ENCODE measurements around the gene CCL5.
A peak's percentile ranks its signal among the peaks of the same experiment; 100 is the strongest.

Gene CCL5

DNA sequence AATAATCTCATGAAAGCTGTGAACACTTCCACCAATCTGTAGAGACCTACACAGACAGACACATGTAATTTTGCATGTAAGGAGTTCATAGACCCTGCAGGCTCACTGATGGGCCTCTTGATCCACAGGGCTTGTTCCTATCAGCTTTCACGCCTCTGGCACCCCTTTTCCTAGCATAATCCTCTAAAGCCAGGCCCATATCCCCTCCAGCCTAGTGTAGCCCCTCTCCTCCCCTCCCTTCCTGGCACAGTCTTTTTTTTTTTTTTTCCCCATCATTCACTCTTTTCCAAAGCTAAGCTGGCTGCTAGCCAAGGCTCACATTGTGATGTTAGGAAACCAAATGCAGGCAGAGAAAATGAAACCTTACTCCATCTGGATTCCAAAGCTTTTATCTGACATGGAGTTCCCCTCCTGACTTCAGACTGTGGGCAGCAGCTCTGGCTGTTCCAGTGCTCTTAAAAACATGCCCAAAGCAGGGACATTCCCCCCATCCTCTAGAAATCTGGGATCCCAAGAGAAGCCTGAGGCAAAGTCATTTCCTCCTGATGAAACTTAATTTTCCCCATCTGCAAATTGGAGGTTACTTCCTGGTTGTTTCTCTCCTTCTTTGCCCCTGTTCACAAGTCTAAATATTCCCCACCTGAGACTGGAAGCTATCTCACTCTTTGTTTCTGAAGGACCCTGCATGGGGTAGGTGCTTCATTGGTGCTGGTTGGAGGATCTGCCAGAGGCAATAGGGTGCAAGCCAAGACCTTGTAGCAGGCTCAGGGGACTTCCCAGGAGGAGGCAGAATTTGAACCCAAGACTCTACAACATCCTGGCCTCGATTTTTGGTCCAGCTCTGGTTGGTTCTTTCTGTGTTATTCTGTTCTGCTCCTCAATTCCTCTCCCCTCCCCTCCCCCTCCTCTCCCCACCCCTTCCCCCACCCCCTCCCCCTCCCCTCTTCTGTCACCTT is 9.9 kb upstream of the CCL5 start:
- TF ChIP-seq Cebpa-rat (IDR thresholded peaks at IDR 0.05) = no peak
- Histone ChIP-seq H3K9ac (no peak overlapping the region), H3K27ac (no peak overlapping the region), H3K27me3 (no peaks in the 10 kb centered on the region), H3K4me1 (peaks cover 9% of the 10 kb centered on the region; the same call in 1 of the 2 replicates), H3K4me2 (no peak overlapping the region), H4K20me1 (no peaks in the 10 kb centered on the region), H3K36me3 (no peaks in the 10 kb centered on the region), H3K9me3 (no peaks in the 10 kb centered on the region), H3K4me3 (no peak overlapping the region)

DNA sequence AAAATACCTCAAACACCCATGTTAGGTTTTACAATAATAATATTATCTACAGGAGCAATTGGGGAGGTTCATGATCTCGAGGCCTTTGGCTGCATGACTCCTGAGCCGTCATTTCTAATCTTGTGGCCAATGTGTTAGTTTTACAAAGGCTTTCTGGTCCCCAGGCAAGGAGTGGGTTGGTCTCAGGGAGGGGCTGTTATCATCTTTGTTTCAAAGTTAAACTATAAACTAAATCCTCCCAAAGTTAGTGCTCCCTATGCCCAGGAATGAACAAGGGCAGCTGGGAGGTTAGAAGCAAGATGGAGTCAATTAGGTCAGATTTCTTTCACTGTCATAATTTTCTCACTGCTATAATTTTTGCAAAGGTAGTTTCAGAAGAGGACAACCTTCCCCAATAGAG is 9.1 kb upstream of the CCL5 start:
- no peak overlapping the region for H3K27ac ChIP-seq

DNA sequence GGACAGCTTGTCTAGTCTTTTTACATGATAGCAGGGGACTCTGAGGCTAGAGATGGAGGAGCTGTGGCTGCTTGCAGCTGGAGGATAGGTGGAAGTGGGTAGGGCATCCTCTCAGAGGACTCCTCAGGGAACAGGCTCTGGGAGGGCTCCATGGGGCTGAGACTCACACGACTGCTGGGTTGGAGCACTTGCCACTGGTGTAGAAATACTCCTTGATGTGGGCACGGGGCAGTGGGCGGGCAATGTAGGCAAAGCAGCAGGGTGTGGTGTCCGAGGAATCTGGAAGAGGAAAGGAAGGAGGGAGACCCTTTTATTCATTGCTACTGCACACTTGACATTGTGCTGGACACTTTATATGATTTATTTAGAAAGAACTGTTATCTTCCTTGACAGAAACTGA is 1.8 kb downstream of the CCL5 start:
- H3K27me3 ChIP-seq = no peaks in the 10 kb centered on the region
- peak overlapping the region; percentile 50 for H3K4me2 ChIP-seq
- no peak overlapping the region for H3K4me3 ChIP-seq
- H3K36me3 ChIP-seq = no peaks in the 10 kb centered on the region
- H3K9ac ChIP-seq = no peak overlapping the region
- no peak overlapping the region for H3K27ac ChIP-seq
- peaks cover 64% of the 10 kb centered on the region for H3K4me1 ChIP-seq
- no peaks in the 10 kb centered on the region for H3K9me3 ChIP-seq
- no peak for TF ChIP-seq Cebpa-rat (IDR thresholded peaks at IDR 0.05)
- H4K20me1 ChIP-seq = no peaks in the 10 kb centered on the region

More for the DNA sequence above, 9.1 kb upstream of the CCL5 start:
- no peak overlapping the region for H3K4me2 ChIP-seq
- H3K4me1 ChIP-seq = peaks cover 9% of the 10 kb centered on the region; the same call in 1 of the 2 replicates
- no peak for TF ChIP-seq Cebpa-rat (IDR thresholded peaks at IDR 0.05)
- H3K27me3 ChIP-seq = no peaks in the 10 kb centered on the region
- H3K9ac ChIP-seq = no peak overlapping the region
- no peaks in the 10 kb centered on the region for H3K9me3 ChIP-seq
- no peaks in the 10 kb centered on the region for H4K20me1 ChIP-seq
- no peaks in the 10 kb centered on the region for H3K36me3 ChIP-seq
- H3K4me3 ChIP-seq = no peak overlapping the region

DNA sequence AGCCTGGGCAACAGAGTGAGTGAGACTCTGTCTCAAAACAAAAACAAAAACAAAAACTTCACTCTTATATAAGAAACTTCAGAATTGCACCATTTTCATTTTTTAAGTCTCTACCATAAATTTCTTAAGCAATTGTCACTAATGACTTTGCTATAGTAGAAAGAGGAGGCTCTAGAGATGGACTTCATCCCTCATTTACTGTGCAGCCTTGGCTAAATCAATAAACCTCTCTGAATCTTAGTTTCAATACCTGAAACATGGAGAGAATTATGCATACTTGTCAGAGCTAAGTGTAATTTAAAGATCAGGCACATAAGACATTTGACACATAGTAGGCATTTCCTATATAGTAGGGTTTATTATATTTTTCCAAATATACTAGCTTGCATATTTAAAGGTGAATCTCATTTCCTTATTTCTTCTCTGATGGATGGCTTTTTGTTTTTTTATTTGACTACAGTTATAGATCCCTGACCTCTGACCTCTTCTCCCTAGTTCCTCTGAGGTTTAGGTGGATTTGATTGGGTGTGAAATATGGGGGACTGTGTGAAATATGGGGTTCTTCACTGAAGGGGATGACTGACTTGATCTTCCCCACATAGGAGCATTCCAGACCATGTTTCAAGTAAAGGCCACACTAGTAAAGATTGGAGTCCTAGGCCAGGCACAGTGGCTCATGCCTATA is 2.7 kb downstream of the CCL5 start:
- Histone ChIP-seq H3K4me3 (no peak overlapping the region), H3K9ac (no peak overlapping the region), H3K36me3 (no peaks in the 10 kb centered on the region), H3K27ac (no peak overlapping the region), H3K9me3 (no peaks in the 10 kb centered on the region), H3K4me1 (peaks cover 70% of the 10 kb centered on the region), H3K27me3 (no peaks in the 10 kb centered on the region), H4K20me1 (no peaks in the 10 kb centered on the region), H3K4me2 (peak overlapping the region; percentile 50)
- TF ChIP-seq Cebpa-rat (IDR thresholded peaks at IDR 0.05) = no peak

DNA sequence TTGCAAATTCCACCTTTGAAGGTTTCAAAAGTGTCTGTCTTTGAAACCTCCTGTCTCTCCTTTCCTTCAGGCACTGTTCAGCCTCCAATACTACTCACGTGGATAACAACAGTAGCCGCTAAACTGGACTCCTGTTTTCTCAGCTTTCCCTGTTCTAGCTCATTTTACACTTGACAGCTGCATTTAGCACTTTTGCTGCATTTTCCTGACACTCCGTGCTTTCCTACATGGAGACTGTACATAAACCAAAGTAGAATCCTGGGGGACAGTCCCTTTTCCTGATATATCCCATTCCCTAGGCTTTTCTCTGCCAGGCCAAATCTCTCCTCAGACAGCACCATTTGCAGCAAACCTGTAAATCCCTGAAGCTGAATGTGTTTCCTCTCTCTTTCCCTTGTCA is 3.6 kb downstream of the CCL5 start:
- Histone ChIP-seq H3K36me3 (no peaks in the 10 kb centered on the region), H3K4me1 (peaks cover 79% of the 10 kb centered on the region), H3K9me3 (no peaks in the 10 kb centered on the region), H4K20me1 (no peaks in the 10 kb centered on the region), H3K4me3 (no peak overlapping the region), H3K9ac (no peak overlapping the region), H3K27me3 (no peaks in the 10 kb centered on the region), H3K4me2 (no peak overlapping the region), H3K27ac (no peak overlapping the region)
- no peak for TF ChIP-seq Cebpa-rat (IDR thresholded peaks at IDR 0.05)

DNA sequence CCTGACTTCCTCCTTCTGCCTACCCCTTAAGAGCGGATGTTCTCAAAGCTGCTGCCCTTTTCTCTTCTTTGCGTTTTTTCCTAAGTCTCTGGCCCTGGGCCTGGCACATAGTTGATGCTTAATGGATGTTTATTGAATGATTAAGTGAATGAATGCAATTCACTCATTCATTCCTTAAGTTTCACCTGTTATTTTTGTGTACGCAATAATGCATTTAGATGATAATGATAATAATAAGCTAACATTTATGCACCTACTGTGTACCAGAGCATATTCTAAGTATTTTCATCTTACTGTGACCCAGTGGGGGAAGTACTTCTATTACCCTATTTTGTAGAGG is 4.4 kb downstream of the CCL5 start:
- no peaks in the 10 kb centered on the region for H3K36me3 ChIP-seq
- H4K20me1 ChIP-seq = no peaks in the 10 kb centered on the region
- no peak overlapping the region for H3K9ac ChIP-seq
- TF ChIP-seq Cebpa-rat (IDR thresholded peaks at IDR 0.05) = no peak
- H3K27ac ChIP-seq = peak overlapping the region; percentile 56
- H3K4me1 ChIP-seq = peaks cover 81% of the 10 kb centered on the region
- no peak overlapping the region for H3K4me3 ChIP-seq
- no peaks in the 10 kb centered on the region for H3K27me3 ChIP-seq
- H3K9me3 ChIP-seq = no peaks in the 10 kb centered on the region
- peak overlapping the region; percentile 48 for H3K4me2 ChIP-seq

DNA sequence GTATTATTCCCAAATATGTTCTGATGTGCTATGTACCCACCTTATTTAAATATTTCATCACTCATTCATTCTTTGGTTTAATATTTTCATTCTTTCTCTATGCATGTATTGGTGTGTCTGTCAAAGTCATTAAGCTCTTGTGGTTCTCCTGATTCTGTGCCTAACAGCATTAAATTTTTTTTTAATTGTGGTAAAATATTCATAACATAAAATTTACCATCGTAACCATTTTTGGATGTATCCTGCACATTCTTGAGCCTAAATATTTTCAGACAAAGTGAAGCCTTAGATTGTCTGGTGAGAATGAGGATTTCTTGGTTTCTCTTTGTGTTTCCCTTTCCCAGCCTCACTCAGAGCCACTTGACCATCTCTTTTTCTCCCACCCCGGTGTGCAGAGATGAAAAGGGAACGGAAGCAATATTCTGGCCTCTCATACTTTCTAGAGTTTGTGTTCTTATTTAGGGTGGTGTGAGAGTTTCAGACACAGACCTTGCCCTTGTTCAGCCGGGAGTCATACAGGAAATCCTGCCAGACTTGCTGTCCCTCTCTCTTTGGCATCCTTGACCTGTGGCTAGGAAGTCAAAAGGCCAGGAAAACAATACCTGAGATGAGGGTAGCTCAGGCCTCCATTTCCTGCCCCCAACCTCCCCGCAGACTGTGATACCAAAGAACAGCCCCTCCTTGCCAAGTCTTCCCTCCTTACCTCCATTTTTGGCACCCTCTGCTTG is 4.9 kb downstream of the CCL5 start:
- Histone ChIP-seq H3K9me3 (no peaks in the 10 kb centered on the region), H3K27me3 (no peaks in the 10 kb centered on the region), H3K27ac (peak overlapping the region; percentile 56), H4K20me1 (no peaks in the 10 kb centered on the region), H3K4me2 (peak overlapping the region; percentile 48), H3K4me3 (no peak overlapping the region), H3K36me3 (no peaks in the 10 kb centered on the region), H3K9ac (no peak overlapping the region), H3K4me1 (peaks cover 77% of the 10 kb centered on the region)
- TF ChIP-seq Cebpa-rat (IDR thresholded peaks at IDR 0.05) = no peak

DNA sequence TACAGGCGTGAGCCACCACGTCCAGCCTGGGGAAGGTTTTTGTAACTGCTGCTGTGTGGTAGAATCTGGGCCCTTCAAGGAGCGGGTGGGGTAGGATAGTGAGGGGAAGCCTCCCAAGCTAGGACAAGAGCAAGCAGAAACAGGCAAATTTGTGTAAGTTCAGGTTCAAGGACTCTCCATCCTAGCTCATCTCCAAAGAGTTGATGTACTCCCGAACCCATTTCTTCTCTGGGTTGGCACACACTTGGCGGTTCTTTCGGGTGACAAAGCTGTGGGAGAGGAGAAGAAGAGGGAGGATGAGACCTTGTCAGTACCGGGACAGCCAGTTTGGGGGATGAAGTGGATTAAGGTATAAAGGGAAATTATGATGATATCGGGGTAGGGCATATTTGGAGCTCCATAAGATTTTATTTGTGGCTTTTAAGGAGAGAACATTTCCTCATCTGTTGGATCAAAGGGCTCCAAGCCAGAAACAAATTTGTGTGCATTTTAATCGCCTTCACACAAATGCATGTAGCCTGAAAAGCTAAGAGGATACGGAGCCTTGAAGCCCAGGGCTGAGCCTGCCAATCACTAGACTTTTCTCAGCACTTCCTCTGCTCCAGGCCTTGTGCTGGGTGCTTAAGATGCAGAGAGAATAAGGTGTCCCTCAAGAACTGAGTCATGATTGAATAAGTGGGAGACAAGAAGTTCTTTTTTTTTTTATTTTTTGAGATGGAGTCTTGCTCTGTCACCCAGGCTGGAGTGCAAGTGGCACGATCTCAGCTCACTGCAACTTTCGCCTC is 7.8 kb downstream of the CCL5 start:
- H3K4me2 ChIP-seq = peak overlapping the region; percentile 84
- no peaks in the 10 kb centered on the region for H4K20me1 ChIP-seq
- no peaks in the 10 kb centered on the region; the same call in 1 of the 2 replicates for H3K27me3 ChIP-seq
- peak overlapping the region; percentile 36; the same call in 1 of the 2 replicates for H3K9ac ChIP-seq
- peaks cover 49% of the 10 kb centered on the region for H3K4me1 ChIP-seq
- peak overlapping the region; percentile 81 for H3K27ac ChIP-seq
- TF ChIP-seq Cebpa-rat (IDR thresholded peaks at IDR 0.05) = no peak
- H3K9me3 ChIP-seq = no peaks in the 10 kb centered on the region
- H3K36me3 ChIP-seq = no peaks in the 10 kb centered on the region
- H3K4me3 ChIP-seq = peak overlapping the region; percentile 50

Data from BLaER1 (cell line).